Adrenal gland (tissue), 5 donors: ENCODE measurements around the gene PSMC3.

ENCODE experiments used
- CTCF ChIP-seq, 6 experiments: fragments of 450-650 bp in 4 of 6; fragments of 200-600 bp in 2 of 6; sonication (generic) in 1 of 6; IDR thresholded peaks; 1 replicate in 5 of 6; 2 replicates in 1 of 6; pipeline versions ENCODE4 v1.5.1 to v1.8.0; 2016 to 2021; ENCODE audit warnings: antibody characterized with exemption in 6 of 6, mild to moderate bottlenecking in 2 of 6, moderate library complexity in 1 of 6
- POLR2A ChIP-seq, 2 donors: fragments of 450-650 bp; IDR thresholded peaks; one replicate each; pipeline ENCODE4 v1.6.1; 2017; ENCODE audit warnings: antibody characterized with exemption in 2 of 2, mild to moderate bottlenecking in 2 of 2, moderate library complexity in 1 of 2
- donor health status: DM: no; HTN: no; CAD: no.

GRCh38 chr11:47443817-47444216, 17.6 kb upstream of the PSMC3 start:
- TF ChIP-seq POLR2A (IDR thresholded peaks at IDR 0.05) (no peak), CTCF (IDR thresholded peaks at IDR 0.05) (no peak)
